ENCODE measurements around the gene ZNF805. TPM values are rescaled to one million over a fixed set of nuclear protein-coding genes. Genes with fewer than 3 reads are reported as not detected.

ZNF805 gene
- total RNA-seq, 1 experiment from 2014 or later: 15.4 TPM

- Histone ChIP-seq H3K18ac (ENCODE audit: insufficient read length, low read depth, low read length) (no peak overlapping the region), H3K14ac (ENCODE audit: insufficient read depth, low read length) (no peak overlapping the region), H3K9me3 (ENCODE audit: control insufficient read depth, low read depth, low read length) (no peaks in the 10 kb centered on the region), H3K79me2 (ENCODE audit: insufficient read depth, low read length) (no peaks in the 10 kb centered on the region), H2BK5ac (ENCODE audit: insufficient read length, low read length) (no peak overlapping the region), H3K27me3 (ENCODE audit: insufficient read depth, low read length) (no peaks in the 10 kb centered on the region), H3K23me2 (ENCODE audit: insufficient read length, low read depth, low read length, poor library complexity, severe bottlenecking) (no peaks in the 10 kb centered on the region), H3K79me1 (ENCODE audit: insufficient read depth, low read depth, low read length, poor library complexity, severe bottlenecking) (no peaks in the 10 kb centered on the region), H2BK15ac (ENCODE audit: low read depth, low read length) (no peak overlapping the region), H2AK5ac (ENCODE audit: insufficient read length, low read length) (no peak overlapping the region), H3K4me1 (ENCODE audit: insufficient read depth, low read length) (no peaks in the 10 kb centered on the region), H3K4ac (ENCODE audit: low read depth, low read length) (no peak overlapping the region), H2BK120ac (ENCODE audit: low read depth, low read length, poor library complexity, severe bottlenecking) (no peak overlapping the region), H2AFZ (ENCODE audit: low read length) (no peak overlapping the region), H2BK20ac (ENCODE audit: low read depth, low read length, poor library complexity, severe bottlenecking) (no peak overlapping the region), H3T11ph (ENCODE audit: low read length) (no peak overlapping the region), H4K20me1 (ENCODE audit: control insufficient read depth, insufficient read depth, insufficient read length) (no peaks in the 10 kb centered on the region), H4K91ac (ENCODE audit: insufficient read length, low read depth, low read length) (no peak overlapping the region), H4K8ac (replicated peaks; ENCODE audit: insufficient read length, low read depth, low read length) (no peak overlapping the region), H4K5ac (ENCODE audit: insufficient read length, low read depth, low read length) (no peak overlapping the region), H3K56ac (ENCODE audit: insufficient read length, low read depth, low read length) (no peak overlapping the region), H2BK12ac (ENCODE audit: insufficient read length, low read depth, low read length) (no peak overlapping the region), H3K4me2 (ENCODE audit: insufficient read depth, insufficient read length, low read length) (no peak overlapping the region), H3K27ac (ENCODE audit: insufficient read length, low read depth, low read length) (no peak overlapping the region), H3K23ac (ENCODE audit: insufficient read length, low read depth, low read length) (no peak overlapping the region), H3K9ac (ENCODE audit: extremely low read depth, insufficient read length, low read length) (no peak overlapping the region)
- TF ChIP-seq CTCF (conservative IDR thresholded peaks at IDR 0.05): no peak
- no CpG with 5 or more reads among the region's 4 CpGs for WGBS (ENCODE audit: extremely low coverage, insufficient read length, low lambda C conversion rate)
- no peak overlapping the region for H3K27ac Mint-ChIP-seq
- no peak overlapping the region for H3K4me3 Mint-ChIP-seq
- H3K36me3 Mint-ChIP-seq (ENCODE audit: insufficient read depth in 1 of 3, low read depth in 3 of 3): peaks cover 0 to 1% (median 0%) of the 10 kb centered on the region in 3 experiments; a peak in 3 of 7 replicates
- no peaks in the 10 kb centered on the region for H3K9me3 Mint-ChIP-seq
- no peaks in the 10 kb centered on the region; the same call in 1 of the 2 replicates for H3K27me3 Mint-ChIP-seq (ENCODE audit: low read depth)
- H3K4me1 Mint-ChIP-seq: peaks cover 10% of the 10 kb centered on the region in 2 experiments
- DNase-seq: no peak
Measured at GRCh38 chr19:57269515-57270250, 29.3 kb downstream of the ZNF805 start.

All from H9 (cell line).